ENCODE measurements around the gene DPP8.
A peak's percentile ranks its signal among the peaks of the same experiment; 100 is the strongest.
"Not testable (repeated sequence)": the region's sequence is repeated elsewhere in the genome, so short reads cannot be mapped to it uniquely, and the experiment has no call there.

DPP8 gene

GRCh38 chr15:65516997-65517865 lies at the start of gene DPP8:
Gene DPP8 (minus strand): TSS chr15:65517689. CDS start chr15:65512553, 5,136 bp downstream.
- DNase-seq = peak; percentile 69

DNA sequence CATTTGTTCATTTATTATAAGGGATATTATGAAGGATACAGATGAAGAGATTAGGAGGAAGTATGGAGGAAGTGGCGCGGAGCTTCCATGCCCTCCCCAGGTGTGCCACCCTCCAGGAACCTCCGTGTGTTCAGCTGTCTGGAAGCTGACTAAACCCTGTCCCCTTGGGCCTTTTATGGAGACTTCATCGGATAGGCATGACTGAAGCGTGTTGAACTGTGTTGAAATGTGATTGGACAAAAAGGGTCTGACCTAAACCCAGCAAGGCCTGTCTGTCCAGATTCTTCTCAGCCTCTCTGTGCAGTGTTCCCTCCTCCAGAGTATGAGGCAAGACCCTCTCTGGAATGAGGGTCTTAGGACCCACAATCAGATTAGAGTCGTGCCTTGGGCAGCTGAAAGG lies 44.4 kb upstream of the DPP8 start:
- DNase-seq = no peak

DNA sequence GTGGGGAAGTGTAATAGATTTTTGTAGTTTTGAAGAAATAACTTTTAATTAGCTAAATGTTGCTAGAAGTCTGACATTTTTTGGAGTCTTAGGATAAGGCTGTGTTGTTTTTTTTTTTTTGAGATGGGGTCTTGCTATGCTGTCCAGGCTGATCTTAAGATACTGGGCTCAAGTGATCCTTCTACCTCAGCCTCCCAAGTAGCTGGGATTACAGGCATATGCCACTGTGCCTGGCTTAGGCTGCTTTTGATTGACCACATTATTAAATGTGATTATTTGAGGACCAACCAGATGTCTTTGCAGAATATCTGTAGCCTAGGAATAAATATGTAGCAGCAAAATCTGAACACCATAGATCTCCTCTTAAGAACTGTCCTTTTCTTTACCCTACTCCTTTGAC lies 42.5 kb upstream of the DPP8 start:
- no peak for DNase-seq

- no peak for DNase-seq
Measured at GRCh38 chr15:65558997-65559760, 41.7 kb upstream of the DPP8 start.

GRCh38 chr15:65558336-65558735 lies 40.8 kb upstream of the DPP8 start:
- no peak for DNase-seq

DNA sequence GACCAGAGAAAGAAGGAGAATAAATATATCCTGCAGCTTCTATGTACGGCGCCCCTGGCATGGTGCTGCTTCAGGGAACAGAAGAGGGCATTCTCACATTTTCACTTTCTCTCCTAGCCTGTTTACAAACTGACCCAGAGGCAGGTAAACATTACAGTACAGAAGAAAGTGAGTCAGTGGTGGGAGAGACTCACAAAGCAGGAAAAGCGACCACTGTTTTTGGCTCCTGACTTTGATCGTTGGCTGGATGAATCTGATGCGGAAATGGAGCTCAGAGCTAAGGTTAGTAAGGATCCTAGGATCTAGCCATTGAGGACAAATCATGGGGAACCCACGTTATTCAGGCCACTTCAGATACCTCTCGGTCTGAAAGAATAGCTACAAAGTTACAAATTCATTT lies 39.1 kb upstream of the DPP8 start:
- no peak for DNase-seq

DNA sequence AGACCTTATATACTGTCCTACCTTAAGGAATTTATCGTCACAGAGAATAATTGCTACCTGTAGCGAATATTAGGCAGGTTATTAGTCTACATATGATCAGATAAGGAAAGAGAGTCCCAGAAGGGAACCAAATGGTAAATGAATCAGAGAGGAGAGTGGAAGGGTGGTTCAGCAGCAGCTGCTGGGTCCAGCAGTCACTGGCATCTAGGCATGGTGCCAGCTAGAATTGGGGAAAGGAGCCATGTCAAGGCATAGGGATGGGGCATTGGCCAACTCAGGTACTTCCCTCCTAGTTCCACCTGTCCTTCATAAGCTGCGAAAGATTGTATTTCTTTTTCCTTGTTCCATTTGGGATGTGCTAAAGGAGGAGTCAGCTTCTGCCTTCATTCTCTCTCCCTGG lies 36.2 kb upstream of the DPP8 start:
- no peak for DNase-seq

DNA sequence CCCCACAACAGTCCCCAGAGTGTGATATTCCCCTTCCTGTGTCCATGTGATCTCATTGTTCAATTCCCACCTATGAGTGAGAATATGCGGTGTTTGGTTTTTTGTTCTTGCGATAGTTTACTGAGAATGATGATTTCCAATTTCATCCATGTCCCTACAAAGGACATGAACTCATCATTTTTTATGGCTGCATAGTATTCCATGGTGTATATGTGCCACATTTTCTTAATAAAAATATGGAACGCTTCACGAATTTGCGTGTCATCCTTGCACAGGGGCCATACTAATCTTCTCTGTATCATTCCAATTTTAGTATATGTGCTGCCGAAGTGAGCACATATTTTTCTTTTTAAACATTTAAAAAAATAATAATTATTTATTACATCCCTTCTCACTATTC lies 35.4 kb upstream of the DPP8 start:
- not testable (repeated sequence) for DNase-seq

GRCh38 chr15:65551183-65551582 lies 33.7 kb upstream of the DPP8 start:
- DNase-seq = no peak

GRCh38 chr15:65550681-65551098 lies 33.2 kb upstream of the DPP8 start:
- no peak for DNase-seq

DNA sequence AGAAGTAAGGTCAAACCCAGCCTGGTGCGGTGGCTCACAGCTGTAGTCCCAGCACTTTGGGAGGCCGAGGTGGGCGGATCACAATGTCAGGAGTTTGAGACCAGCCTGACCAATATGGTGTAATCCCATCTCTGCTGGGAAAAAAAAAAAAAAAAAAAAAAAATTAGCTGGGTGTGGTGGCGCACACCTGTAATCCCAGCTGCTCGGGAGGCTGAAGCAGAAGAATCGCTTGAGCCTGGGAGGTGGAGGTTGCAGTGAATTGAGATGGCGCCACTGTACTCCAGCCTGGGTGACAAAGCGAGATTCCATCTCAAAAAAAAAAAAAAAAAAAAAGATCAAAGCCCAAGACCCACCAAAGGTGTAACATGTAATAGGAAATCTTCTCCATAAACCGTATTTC lies 31.8 kb upstream of the DPP8 start:
- DNase-seq = not testable (repeated sequence)

GRCh38 chr15:65547841-65548240 lies 30.4 kb upstream of the DPP8 start:
- DNase-seq = no peak

- no peak for DNase-seq
Measured at GRCh38 chr15:65541231-65541820, 23.8 kb upstream of the DPP8 start.

DNA sequence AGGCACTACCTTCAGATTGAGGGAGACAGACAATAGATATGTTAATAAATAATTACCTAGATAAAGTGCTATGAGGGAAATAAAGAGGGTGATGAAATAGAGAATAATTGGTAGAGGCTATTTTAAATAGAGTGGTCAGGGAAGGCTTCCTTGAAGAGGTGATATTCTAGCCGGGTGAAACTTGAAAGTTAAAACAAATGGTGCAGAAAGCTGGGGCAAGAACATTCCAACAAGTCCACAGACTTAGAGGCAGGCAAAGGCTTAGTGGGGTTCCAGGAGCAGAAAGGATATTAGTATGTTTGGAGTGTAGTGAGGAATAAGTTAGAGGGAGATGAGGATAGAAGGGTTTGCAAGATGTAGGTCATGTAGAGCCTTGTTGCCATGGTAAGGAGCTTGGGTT lies 22.8 kb upstream of the DPP8 start:
- no peak for DNase-seq

DNA sequence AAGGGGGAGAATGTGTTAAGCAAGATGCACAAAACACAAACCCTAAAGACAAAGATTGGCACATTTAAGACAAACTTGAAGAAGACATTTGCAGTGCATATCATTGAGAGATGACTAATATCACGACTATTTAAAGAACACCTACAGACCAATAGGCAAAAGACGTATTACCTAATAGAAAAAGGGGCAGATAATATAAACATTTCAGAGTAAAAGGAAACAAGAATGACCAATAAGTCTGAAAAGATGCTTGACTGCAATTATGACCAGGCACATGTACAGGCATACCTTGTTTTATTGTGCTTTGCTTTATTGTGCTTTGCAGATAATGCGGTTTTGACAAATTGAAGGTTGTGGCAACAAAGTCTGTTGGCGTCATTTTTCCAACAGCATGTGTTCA lies 17.7 kb upstream of the DPP8 start:
- DNase-seq = no peak

GRCh38 chr15:65533057-65533756 lies 15.7 kb upstream of the DPP8 start:
- no peak for DNase-seq

DNA sequence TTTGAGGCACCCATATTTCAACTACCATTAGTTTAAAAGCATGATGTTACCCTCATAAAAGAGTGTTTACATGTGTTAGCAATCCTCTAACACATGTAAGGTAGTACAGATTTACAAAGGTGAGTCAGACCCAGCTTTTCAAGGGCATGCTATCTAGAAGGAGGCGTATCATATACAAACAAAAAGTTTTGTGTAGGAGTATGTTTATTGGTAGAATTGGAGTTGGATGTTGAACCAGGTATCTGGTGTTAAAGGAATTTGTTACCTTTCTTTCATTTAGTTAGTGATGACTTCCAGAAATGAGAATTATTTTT lies 15.2 kb upstream of the DPP8 start:
- DNase-seq = no peak

DNA sequence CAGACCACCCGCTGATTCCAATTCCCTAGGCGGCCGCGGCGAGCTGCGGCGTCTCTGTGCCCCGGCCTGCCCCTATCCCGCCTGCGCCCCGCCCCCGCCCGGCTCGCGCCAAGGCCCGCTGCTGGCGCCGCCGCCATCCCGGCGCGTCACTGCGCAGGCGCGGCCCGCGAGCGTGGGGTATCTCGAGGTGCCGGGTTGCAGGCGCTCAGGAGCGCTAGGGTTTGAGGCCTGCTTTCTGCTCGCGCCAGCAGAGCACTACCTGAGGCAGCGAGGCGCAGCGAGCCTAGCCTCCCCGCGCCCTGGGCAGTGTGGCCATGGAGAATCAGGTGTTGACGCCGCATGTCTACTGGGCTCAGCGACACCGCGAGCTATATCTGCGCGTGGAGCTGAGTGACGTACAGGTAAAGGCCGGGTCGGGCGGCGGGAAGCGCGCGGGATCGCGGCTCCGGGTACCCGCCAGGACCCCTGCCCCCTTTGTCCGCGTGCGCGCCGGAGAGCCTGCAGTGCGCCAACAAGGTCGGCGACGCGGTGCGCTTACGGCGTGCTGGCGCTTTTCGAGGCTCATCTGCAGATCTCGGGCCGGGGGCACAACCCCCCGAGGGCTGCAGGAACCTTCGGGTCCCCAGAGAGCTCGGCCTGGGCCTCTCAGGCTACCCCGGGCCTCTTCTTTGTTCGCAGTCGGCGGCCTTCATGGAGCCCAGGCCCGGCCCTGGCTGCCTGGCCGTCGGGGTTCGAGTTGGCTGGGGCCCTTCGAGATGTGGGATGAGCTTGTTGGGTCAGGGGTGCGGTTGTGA lies 13.0 kb upstream of the DPP8 start, which contains the start of gene HACD3:
TSS of gene HACD3 (plus strand) at position 146 of the 794 bp plus-strand sequence. CDS start at position 315, 169 bp downstream.
- peak; percentile 63 for DNase-seq

- no peak for DNase-seq
Measured at GRCh38 chr15:65529762-65530317, 12.4 kb upstream of the DPP8 start.

- no peak for DNase-seq
Measured at GRCh38 chr15:65528461-65529060, 11.1 kb upstream of the DPP8 start.

DNA sequence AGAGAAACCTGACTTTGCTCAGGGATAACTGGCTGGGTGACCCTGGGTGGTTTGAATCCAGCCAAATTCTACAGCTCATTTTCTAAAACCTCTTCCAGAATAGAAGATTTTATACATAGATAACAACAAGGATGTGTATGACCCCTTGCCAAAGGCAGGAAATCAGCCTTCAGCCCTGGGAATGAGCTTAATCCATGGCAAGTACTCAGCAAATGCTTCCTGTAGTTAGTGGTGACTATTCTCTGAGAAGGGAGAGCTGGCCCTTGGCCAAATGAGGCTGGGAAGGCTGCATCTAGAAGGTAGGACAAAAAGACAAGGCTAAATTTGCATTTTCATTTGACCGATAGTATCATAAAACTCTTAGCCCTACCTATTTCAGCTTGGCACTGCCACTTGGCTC lies 8.1 kb upstream of the DPP8 start:
- DNase-seq = no peak

DNA sequence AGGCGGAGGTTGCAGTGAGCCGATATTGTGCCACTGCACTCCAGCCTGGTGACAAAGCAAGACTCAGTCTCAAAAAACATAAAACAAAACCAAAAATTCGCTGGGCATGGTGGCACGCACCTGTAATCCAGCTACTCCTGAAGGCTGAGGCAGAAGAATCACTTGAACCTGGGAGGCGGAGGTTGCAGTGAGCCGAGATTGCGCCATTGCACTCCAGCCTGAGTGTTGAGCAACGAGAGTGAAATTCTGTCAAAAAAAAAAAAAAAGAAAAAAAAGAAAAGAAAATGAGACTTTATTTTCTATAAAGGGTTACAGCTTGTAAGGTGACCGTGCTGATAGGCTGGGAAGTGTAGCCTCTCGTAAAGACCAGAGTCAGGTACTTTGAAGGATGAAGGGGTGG lies 6.7 kb upstream of the DPP8 start:
- DNase-seq = no peak
